IPS-NIHi7 (cell line): ENCODE results near the gene FBXL17.

Experiments
- DNase-seq: peaks from one replicate; pipeline ENCODE4 v3.0.0; 2012; ENCODE audit warnings: mixed read lengths; ENCODE audit errors: extremely low spot score

The FBXL17 gene

GRCh38 chr5:107997338-107997980 lies 384.4 kb downstream of the FBXL17 start:
- no peak for DNase-seq

- no peak for DNase-seq
Observed at GRCh38 chr5:107993341-107993740, 388.6 kb downstream of the FBXL17 start.

GRCh38 chr5:107990881-107991810 lies 390.8 kb downstream of the FBXL17 start:
- no peak for DNase-seq

- DNase-seq: no peak
Observed at GRCh38 chr5:107985144-107985543, 396.8 kb downstream of the FBXL17 start.

GRCh38 chr5:107982703-107983425 lies 399.0 kb downstream of the FBXL17 start:
- DNase-seq: no peak

- no peak for DNase-seq
Observed at GRCh38 chr5:107980923-107981692, 400.8 kb downstream of the FBXL17 start.

GRCh38 chr5:107979900-107980299 lies 402.0 kb downstream of the FBXL17 start:
- no peak for DNase-seq

- DNase-seq: no peak
Observed at GRCh38 chr5:107979291-107979690, 402.6 kb downstream of the FBXL17 start.

GRCh38 chr5:107977550-107978071 lies 404.3 kb downstream of the FBXL17 start:
- no peak for DNase-seq

GRCh38 chr5:107975568-107975967 lies 406.3 kb downstream of the FBXL17 start:
- DNase-seq: no peak

- no peak for DNase-seq
Observed at GRCh38 chr5:107971846-107972245, 410.1 kb downstream of the FBXL17 start.

- no peak for DNase-seq
Observed at GRCh38 chr5:107969847-107970246, 412.1 kb downstream of the FBXL17 start.

GRCh38 chr5:107968998-107969397 lies 412.9 kb downstream of the FBXL17 start:
- no peak for DNase-seq

- no peak for DNase-seq
Observed at GRCh38 chr5:107968406-107968843, 413.5 kb downstream of the FBXL17 start.

- no peak for DNase-seq
Observed at GRCh38 chr5:107966201-107966600, 415.7 kb downstream of the FBXL17 start.

- no peak for DNase-seq
Observed at GRCh38 chr5:107964722-107965121, 417.2 kb downstream of the FBXL17 start.

GRCh38 chr5:107959573-107960279 lies 422.2 kb downstream of the FBXL17 start:
- DNase-seq: no peak

- no peak for DNase-seq
Observed at GRCh38 chr5:107958861-107959260, 423.0 kb downstream of the FBXL17 start.

GRCh38 chr5:107958432-107958831 lies 423.5 kb downstream of the FBXL17 start:
- no peak for DNase-seq

- no peak for DNase-seq
Observed at GRCh38 chr5:107957051-107957450, 424.8 kb downstream of the FBXL17 start.

GRCh38 chr5:107955321-107955720 lies 426.6 kb downstream of the FBXL17 start:
- DNase-seq: no peak
